HCT116 (cell line): Measurements from ENCODE around the gene TMSB4X. TPM values are rescaled to one million over a fixed set of nuclear protein-coding genes. Genes with fewer than 3 reads are reported as not detected.

ENCODE experiments used
- ATAC-seq: fragments of 200-7000 bp; cut with Tn5 transposase; 2 replicates; pipeline ENCODE4 v1.9.1; 2020; ENCODE audit warnings: mild to moderate bottlenecking, moderate library complexity
- BruUV-seq: library from RNA; stranded (reverse); fragments of 400-500 nt; replicated peaks from 2 replicates; lab custom pipeline; 2021; lab: Mats Ljungman, UMichigan
- CTCF ChIA-PET: fragments of 300-600 bp; sonication (Branson Sonifier 250); formaldehyde crosslinking; loops from one replicate; lab custom pipeline; 2021; ENCODE audit warnings: antibody characterized with exemption; lab: Charles Lee
- POLR2A ChIA-PET: fragments of 300-600, 350-600 bp; sonication (Branson Sonifier 250); formaldehyde crosslinking; loops from one replicate; lab custom pipeline; 2021; ENCODE audit warnings: antibody characterized with exemption; lab: Charles Lee
- RAD21 ChIA-PET, 2 experiments: fragments of 300-600 bp; sonication (Branson Sonifier 250); formaldehyde crosslinking; loops; one replicate each; lab custom pipeline; 2023; ENCODE audit warnings: low total read pairs in 2 of 2; ENCODE audit not compliant: uncharacterized antibody in 2 of 2, unreplicated experiment in 2 of 2, low non-redundant PET in 1 of 2; lab: Charles Lee
- DNase-seq: peaks from one replicate; pipeline ENCODE4 v3.0.0-alpha.2; 2010; ENCODE audit warnings: low read depth, low spot score
- H2AFZ ChIP-seq: fragments of 200-600 bp; shearing (Covaris generic), sonication (generic); 2 replicates; pipeline ENCODE4 v1.6.1; 2017; ENCODE audit warnings: low read depth, mixed run types, mixed read lengths, antibody characterized with exemption, low read length; ENCODE audit not compliant: poor library complexity, severe bottlenecking
- H3K27ac ChIP-seq: 2 replicates; pipeline ENCODE4 v1.5.1; 2012; ENCODE audit warnings: low read depth, low read length
- H3K27me3 ChIP-seq: fragments of 200-600 bp; sonication (generic); 2 replicates; pipeline ENCODE4 v1.6.1; 2016; ENCODE audit warnings: mixed run types, low read length, mixed read lengths; ENCODE audit not compliant: insufficient read depth
- H3K36me3 ChIP-seq, 2 experiments: fragments of 200-500 bp in 1 of 2; fragments of 200-600 bp in 1 of 2; sonication (Bioruptor generic) in 1 of 2; sonication (generic) in 1 of 2; 2 replicates each; pipeline versions ENCODE4 v1.5.1 to v1.6.1; 2014 to 2016; ENCODE audit warnings: low read length in 2 of 2, inconsistent platforms in 1 of 2, mixed read lengths in 1 of 2, mixed run types in 1 of 2; ENCODE audit not compliant: insufficient read depth in 2 of 2, control insufficient read depth in 1 of 2
- H3K4me1 ChIP-seq, 2 experiments: fragments of 200-600 bp in 1 of 2; sonication (generic) in 1 of 2; 2 replicates each; pipeline versions ENCODE4 v1.5.1 to v1.6.1; 2012 to 2017; ENCODE audit warnings: low read length in 2 of 2, inconsistent platforms in 1 of 2, mild to moderate bottlenecking in 1 of 2, mixed read lengths in 1 of 2, mixed run types in 1 of 2, moderate library complexity in 1 of 2; ENCODE audit not compliant: insufficient read depth in 2 of 2, control insufficient read depth in 1 of 2
- H3K4me2 ChIP-seq: fragments of 200-600 bp; sonication (generic); 2 replicates; pipeline ENCODE4 v1.6.1; 2017; ENCODE audit warnings: mixed run types, low read length, mixed read lengths
- H3K4me3 ChIP-seq, 2 experiments: fragments of 200-600 bp in 1 of 2; sonication (generic) in 1 of 2; replicated peaks in 1 of 2; 2 replicates each; pipeline ENCODE4 v1.5.1; 2011 to 2016; ENCODE audit warnings: low read length in 2 of 2, control low read depth in 1 of 2, low read depth in 1 of 2, mild to moderate bottlenecking in 1 of 2, mixed read lengths in 1 of 2, mixed run types in 1 of 2
- H3K79me2 ChIP-seq: fragments of 200-600 bp; sonication (generic); 2 replicates; pipeline ENCODE4 v1.6.1; 2017; ENCODE audit warnings: mild to moderate bottlenecking, mixed run types, low read length, moderate library complexity, mixed read lengths; ENCODE audit not compliant: insufficient read depth
- H3K9ac ChIP-seq: fragments of 200-600 bp; sonication (generic); 2 replicates; pipeline ENCODE4 v1.6.1; 2016; ENCODE audit warnings: low read length, mixed read lengths
- H3K9me2 ChIP-seq: fragments of 200-600 bp; sonication (generic), shearing (Covaris generic); 2 replicates; pipeline ENCODE4 v1.6.1; 2017; ENCODE audit warnings: mixed run types, mild to moderate bottlenecking, moderate library complexity; ENCODE audit not compliant: insufficient read depth
- H3K9me3 ChIP-seq, 2 experiments: fragments of 200-500 bp in 1 of 2; fragments of 200-600 bp in 1 of 2; sonication (Bioruptor generic) in 1 of 2; sonication (generic) in 1 of 2; 2 replicates each; pipeline ENCODE4 v1.6.1; 2014 to 2017; ENCODE audit warnings: low read length in 2 of 2, mixed read lengths in 2 of 2, inconsistent platforms in 1 of 2, low read depth in 1 of 2, mild to moderate bottlenecking in 1 of 2, mixed run types in 1 of 2, moderate library complexity in 1 of 2; ENCODE audit not compliant: control insufficient read depth in 1 of 2, insufficient read depth in 1 of 2
- H4K20me1 ChIP-seq: fragments of 200-600 bp; sonication (generic), shearing (Covaris generic); 2 replicates; pipeline ENCODE4 v1.6.1; 2017; ENCODE audit warnings: mixed run types, mild to moderate bottlenecking, moderate library complexity; ENCODE audit not compliant: insufficient read depth
- ELF1 ChIP-seq: IDR thresholded peaks from 2 replicates; pipeline ENCODE4 v1.6.1; 2012; ENCODE audit warnings: low read depth, borderline replicate concordance
- SIN3A ChIP-seq: IDR thresholded peaks from 2 replicates; pipeline ENCODE4 v1.6.1; 2012; ENCODE audit warnings: low read depth
- YY1 ChIP-seq: IDR thresholded peaks from 2 replicates; pipeline ENCODE4 v1.6.1; 2011; ENCODE audit warnings: low read length, low read depth, moderate library complexity, mild to moderate bottlenecking; ENCODE audit not compliant: insufficient replicate concordance; ENCODE audit errors: extremely low read depth
- ZNF274 ChIP-seq: fragments of 200-500 bp; sonication (Bioruptor generic); IDR thresholded peaks from 2 replicates; pipeline ENCODE4 v1.6.1; 2014; ENCODE audit warnings: mild to moderate bottlenecking, low read depth, low read length, inconsistent platforms
- intact Hi-C: fragments of 100-400 bp; cut with micrococcal nuclease; formaldehyde crosslinking; loops from 2 replicates; pipeline ENCODE4 v1.10.0; 2022
- total RNA-seq: library from RNA; stranded (reverse); gene quantifications from one replicate; pipeline ENCODE4 v1.2.1, GENCODE V29; 2021; ENCODE audit not compliant: unreplicated experiment
- TF ChIP-seq, protein P1 (sequence below): IDR thresholded peaks from 2 replicates; pipeline ENCODE4 v1.6.1; 2012; ENCODE audit warnings: low read depth
- TF ChIP-seq, protein P2 (sequence below): IDR thresholded peaks from 2 replicates; pipeline ENCODE4 v1.6.1; 2012
- TF ChIP-seq, protein P3 (sequence below), 3 experiments: fragments of 200-600 bp in 1 of 3; sonication (generic) in 1 of 3; IDR thresholded peaks in 2 of 3; conservative IDR thresholded peaks in 1 of 3; 2 replicates each; pipeline ENCODE4 v1.5.1; 2012 to 2017; ENCODE audit warnings: low read depth in 2 of 3, low read length in 2 of 3, antibody characterized with exemption in 1 of 3, borderline replicate concordance in 1 of 3, control low read depth in 1 of 3, mild to moderate bottlenecking in 1 of 3, mixed read lengths in 1 of 3, mixed run types in 1 of 3, moderate library complexity in 1 of 3; ENCODE audit not compliant: insufficient read depth in 1 of 3
- TF ChIP-seq, protein P4 (sequence below): IDR thresholded peaks from 2 replicates; pipeline ENCODE4 v1.6.1; 2011; ENCODE audit warnings: mild to moderate bottlenecking, low read length, moderate library complexity; ENCODE audit not compliant: insufficient replicate concordance; ENCODE audit errors: extremely low read depth

TMSB4X gene
- total RNA-seq, 1 experiment from 2014 or later = 407 TPM

DNA sequence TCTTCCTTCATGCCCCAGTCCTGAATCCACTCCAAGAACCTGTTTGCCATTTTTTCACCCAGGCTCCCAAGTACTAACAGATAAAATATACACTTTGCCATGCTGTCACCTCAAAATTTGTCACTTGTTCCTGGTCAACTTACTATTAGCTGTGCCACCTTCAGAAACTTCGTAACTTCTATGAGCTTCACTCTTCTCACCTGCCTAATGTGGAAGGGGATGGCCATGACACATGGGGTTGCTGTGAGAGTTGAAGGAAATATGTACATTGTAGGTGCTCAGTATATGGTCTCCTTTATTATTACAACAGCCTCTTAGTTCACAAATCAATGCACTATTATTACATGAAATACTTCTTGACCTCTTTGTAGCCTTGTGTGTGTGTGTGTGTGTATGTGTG, 10.4 kb downstream of the TMSB4X start:
- Histone ChIP-seq H3K27me3 (no peaks in the 10 kb centered on the region), H3K36me3 (no peaks in the 10 kb centered on the region), H3K9ac (no peak overlapping the region), H3K4me1 (peaks cover 20 to 26% of the 10 kb centered on the region in 2 experiments), H2AFZ (peak overlapping the region; percentile 68), H3K9me2 (no peaks in the 10 kb centered on the region), H4K20me1 (no peaks in the 10 kb centered on the region), H3K9me3 (no peaks in the 10 kb centered on the region), H3K79me2 (no peaks in the 10 kb centered on the region), H3K27ac (no peak overlapping the region), H3K4me3 (no peak overlapping the region), H3K4me2 (peak overlapping the region; percentile 59)
- no TSS peak for BruUV-seq
- ChIA-PET POLR2A (no interaction called here), CTCF (no interaction called here), RAD21 (no interaction called here)
- TF ChIP-seq, protein P1, sequence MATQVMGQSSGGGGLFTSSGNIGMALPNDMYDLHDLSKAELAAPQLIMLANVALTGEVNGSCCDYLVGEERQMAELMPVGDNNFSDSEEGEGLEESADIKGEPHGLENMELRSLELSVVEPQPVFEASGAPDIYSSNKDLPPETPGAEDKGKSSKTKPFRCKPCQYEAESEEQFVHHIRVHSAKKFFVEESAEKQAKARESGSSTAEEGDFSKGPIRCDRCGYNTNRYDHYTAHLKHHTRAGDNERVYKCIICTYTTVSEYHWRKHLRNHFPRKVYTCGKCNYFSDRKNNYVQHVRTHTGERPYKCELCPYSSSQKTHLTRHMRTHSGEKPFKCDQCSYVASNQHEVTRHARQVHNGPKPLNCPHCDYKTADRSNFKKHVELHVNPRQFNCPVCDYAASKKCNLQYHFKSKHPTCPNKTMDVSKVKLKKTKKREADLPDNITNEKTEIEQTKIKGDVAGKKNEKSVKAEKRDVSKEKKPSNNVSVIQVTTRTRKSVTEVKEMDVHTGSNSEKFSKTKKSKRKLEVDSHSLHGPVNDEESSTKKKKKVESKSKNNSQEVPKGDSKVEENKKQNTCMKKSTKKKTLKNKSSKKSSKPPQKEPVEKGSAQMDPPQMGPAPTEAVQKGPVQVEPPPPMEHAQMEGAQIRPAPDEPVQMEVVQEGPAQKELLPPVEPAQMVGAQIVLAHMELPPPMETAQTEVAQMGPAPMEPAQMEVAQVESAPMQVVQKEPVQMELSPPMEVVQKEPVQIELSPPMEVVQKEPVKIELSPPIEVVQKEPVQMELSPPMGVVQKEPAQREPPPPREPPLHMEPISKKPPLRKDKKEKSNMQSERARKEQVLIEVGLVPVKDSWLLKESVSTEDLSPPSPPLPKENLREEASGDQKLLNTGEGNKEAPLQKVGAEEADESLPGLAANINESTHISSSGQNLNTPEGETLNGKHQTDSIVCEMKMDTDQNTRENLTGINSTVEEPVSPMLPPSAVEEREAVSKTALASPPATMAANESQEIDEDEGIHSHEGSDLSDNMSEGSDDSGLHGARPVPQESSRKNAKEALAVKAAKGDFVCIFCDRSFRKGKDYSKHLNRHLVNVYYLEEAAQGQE = no peak
- TF ChIP-seq, protein P2, sequence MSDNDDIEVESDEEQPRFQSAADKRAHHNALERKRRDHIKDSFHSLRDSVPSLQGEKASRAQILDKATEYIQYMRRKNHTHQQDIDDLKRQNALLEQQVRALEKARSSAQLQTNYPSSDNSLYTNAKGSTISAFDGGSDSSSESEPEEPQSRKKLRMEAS = 0 out of 2 replicates have a peak, but pooled peaks have one; percentile 13
- TF ChIP-seq, protein P3, sequence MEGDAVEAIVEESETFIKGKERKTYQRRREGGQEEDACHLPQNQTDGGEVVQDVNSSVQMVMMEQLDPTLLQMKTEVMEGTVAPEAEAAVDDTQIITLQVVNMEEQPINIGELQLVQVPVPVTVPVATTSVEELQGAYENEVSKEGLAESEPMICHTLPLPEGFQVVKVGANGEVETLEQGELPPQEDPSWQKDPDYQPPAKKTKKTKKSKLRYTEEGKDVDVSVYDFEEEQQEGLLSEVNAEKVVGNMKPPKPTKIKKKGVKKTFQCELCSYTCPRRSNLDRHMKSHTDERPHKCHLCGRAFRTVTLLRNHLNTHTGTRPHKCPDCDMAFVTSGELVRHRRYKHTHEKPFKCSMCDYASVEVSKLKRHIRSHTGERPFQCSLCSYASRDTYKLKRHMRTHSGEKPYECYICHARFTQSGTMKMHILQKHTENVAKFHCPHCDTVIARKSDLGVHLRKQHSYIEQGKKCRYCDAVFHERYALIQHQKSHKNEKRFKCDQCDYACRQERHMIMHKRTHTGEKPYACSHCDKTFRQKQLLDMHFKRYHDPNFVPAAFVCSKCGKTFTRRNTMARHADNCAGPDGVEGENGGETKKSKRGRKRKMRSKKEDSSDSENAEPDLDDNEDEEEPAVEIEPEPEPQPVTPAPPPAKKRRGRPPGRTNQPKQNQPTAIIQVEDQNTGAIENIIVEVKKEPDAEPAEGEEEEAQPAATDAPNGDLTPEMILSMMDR (IDR thresholded peaks at IDR 0.05 in 2 of 3, conservative IDR thresholded peaks at IDR 0.05 in 1 of 3; ENCODE audit: borderline replicate concordance in 1 of 3, insufficient read depth in 1 of 3, low read depth in 2 of 3, low read length in 2 of 3) = no peak
- TF ChIP-seq, protein P4, sequence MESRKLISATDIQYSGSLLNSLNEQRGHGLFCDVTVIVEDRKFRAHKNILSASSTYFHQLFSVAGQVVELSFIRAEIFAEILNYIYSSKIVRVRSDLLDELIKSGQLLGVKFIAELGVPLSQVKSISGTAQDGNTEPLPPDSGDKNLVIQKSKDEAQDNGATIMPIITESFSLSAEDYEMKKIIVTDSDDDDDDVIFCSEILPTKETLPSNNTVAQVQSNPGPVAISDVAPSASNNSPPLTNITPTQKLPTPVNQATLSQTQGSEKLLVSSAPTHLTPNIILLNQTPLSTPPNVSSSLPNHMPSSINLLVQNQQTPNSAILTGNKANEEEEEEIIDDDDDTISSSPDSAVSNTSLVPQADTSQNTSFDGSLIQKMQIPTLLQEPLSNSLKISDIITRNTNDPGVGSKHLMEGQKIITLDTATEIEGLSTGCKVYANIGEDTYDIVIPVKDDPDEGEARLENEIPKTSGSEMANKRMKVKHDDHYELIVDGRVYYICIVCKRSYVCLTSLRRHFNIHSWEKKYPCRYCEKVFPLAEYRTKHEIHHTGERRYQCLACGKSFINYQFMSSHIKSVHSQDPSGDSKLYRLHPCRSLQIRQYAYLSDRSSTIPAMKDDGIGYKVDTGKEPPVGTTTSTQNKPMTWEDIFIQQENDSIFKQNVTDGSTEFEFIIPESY = no peak
- TF ChIP-seq ELF1 (no peak), ZNF274 (no peak), SIN3A (no peak), YY1 (no peak)
- DNase-seq (no peak), ATAC-seq (peak; percentile 7; the same call in 1 of the 2 replicates)
- intact Hi-C loops = loop anchor here (10.0 kb wide), 1 partner anchor 119 kb away; no protein-coding TSS in a partner anchor
